HepG2 (cell line): ENCODE results near the gene MGMT.

Experiments
- PAWR ChIP-seq: sonication (generic); formaldehyde crosslinking; IDR thresholded peaks from 2 replicates; pipeline ENCODE4 v1.4.0; 2020; ENCODE audit warnings: missing genetic modification reagents, mild to moderate bottlenecking, borderline replicate concordance
- STAT5B ChIP-seq: sonication (generic); formaldehyde crosslinking; IDR thresholded peaks from 2 replicates; pipeline ENCODE4 v1.4.0; 2020; ENCODE audit warnings: missing genetic modification reagents
- ZMAT3 ChIP-seq: sonication (generic); formaldehyde crosslinking; conservative IDR thresholded peaks from 2 replicates; pipeline ENCODE4 v1.7.0; 2021; ENCODE audit warnings: missing genetic modification reagents
- TF ChIP-seq, protein P1 (sequence below): sonication (generic); formaldehyde crosslinking; IDR thresholded peaks from 2 replicates; pipeline ENCODE4 v1.4.0; 2020; ENCODE audit warnings: missing genetic modification reagents
- TF ChIP-seq, protein P2 (sequence below): sonication (generic); formaldehyde crosslinking; IDR thresholded peaks from 2 replicates; pipeline ENCODE4 v1.5.0; 2020; ENCODE audit warnings: mild to moderate bottlenecking, missing genetic modification reagents, moderate library complexity

DNA sequence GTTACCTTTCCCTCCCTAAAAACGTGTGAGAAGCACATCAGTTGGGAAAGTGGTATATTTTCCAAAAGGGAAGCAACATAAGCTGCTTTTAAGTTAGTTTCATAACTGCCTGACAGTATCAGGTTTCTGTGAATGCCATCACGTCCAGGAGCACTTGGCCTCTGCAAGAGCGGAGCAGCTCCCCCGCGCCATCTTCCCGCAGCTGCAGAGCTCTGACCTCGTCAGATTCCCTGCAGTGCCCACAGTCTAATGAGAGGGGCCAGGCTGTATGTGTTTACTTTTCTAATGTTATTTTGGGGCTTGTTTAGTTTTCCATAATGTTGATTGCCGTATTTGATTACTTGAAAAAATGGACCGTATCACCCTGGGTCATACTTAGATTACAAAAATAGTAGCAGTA is 74.2 kb downstream of the MGMT start:
- TF ChIP-seq ZMAT3 (no peak), STAT5B (CRISPR knock-in tag) (no peak), PAWR (CRISPR knock-in tag) (no peak)
- TF ChIP-seq, protein P1, sequence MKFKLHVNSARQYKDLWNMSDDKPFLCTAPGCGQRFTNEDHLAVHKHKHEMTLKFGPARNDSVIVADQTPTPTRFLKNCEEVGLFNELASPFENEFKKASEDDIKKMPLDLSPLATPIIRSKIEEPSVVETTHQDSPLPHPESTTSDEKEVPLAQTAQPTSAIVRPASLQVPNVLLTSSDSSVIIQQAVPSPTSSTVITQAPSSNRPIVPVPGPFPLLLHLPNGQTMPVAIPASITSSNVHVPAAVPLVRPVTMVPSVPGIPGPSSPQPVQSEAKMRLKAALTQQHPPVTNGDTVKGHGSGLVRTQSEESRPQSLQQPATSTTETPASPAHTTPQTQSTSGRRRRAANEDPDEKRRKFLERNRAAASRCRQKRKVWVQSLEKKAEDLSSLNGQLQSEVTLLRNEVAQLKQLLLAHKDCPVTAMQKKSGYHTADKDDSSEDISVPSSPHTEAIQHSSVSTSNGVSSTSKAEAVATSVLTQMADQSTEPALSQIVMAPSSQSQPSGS (CRISPR knock-in tag), result no peak
- TF ChIP-seq, protein P2, sequence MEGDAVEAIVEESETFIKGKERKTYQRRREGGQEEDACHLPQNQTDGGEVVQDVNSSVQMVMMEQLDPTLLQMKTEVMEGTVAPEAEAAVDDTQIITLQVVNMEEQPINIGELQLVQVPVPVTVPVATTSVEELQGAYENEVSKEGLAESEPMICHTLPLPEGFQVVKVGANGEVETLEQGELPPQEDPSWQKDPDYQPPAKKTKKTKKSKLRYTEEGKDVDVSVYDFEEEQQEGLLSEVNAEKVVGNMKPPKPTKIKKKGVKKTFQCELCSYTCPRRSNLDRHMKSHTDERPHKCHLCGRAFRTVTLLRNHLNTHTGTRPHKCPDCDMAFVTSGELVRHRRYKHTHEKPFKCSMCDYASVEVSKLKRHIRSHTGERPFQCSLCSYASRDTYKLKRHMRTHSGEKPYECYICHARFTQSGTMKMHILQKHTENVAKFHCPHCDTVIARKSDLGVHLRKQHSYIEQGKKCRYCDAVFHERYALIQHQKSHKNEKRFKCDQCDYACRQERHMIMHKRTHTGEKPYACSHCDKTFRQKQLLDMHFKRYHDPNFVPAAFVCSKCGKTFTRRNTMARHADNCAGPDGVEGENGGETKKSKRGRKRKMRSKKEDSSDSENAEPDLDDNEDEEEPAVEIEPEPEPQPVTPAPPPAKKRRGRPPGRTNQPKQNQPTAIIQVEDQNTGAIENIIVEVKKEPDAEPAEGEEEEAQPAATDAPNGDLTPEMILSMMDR, result no peak
